ENCODE results near the gene ADAMTS4. TPM values are rescaled to one million over a fixed set of nuclear protein-coding genes. Genes with fewer than 3 reads are reported as not detected.
A peak's percentile ranks its signal among the peaks of the same experiment; 100 is the strongest.

Gene ADAMTS4
- total and polyA plus RNA-seq, 2 donors (not counting 1 experiment from before 2014, with no cell fraction given), result 0.10 TPM; not detected in 1

GRCh38 chr1:161195171-161195570, 3.7 kb downstream of the ADAMTS4 start:
- WGBS (ENCODE audit: insufficient coverage), result 63% methylated on average over 3 of the region's 4 CpGs

More at GRCh38 chr1:161195171-161195570, 3.7 kb downstream of the ADAMTS4 start:
- ChIA-PET CTCF (interaction anchor here (1.5 to 4.8 kb wide), 7 partner anchors 9 to 187 kb away, joined by 5 to 64 read pairs (median 10); partner anchors contain the start of genes PPOX and TOMM40L), POLR2A (interaction anchor here (0.8 to 1.1 kb wide), 2 partner anchors 13 to 29 kb away, joined by 3 to 5 read pairs; partner anchors contain the start of gene PPOX)
- no peak overlapping the region for H3K9ac ChIP-seq (ENCODE audit: low read length)
- H2AFZ ChIP-seq (ENCODE audit: insufficient read depth, low read depth, low read length, poor library complexity, severe bottlenecking), result peak overlapping the region; percentile 32
- intact Hi-C loops (cut with micrococcal nuclease), result no loop called here
- peaks cover 40 to 53% of the 10 kb centered on the region in 2 donors for H3K4me1 ChIP-seq (ENCODE audit: control insufficient read depth in 2 of 2, insufficient read depth in 2 of 2, low read length in 2 of 2)
- H3K27me3 ChIP-seq (replicated peaks in 1 of 4; ENCODE audit: control extremely low read depth in 1 of 4, control insufficient read depth in 3 of 4, insufficient read depth in 4 of 4, low read length in 3 of 4), result no peaks in the 10 kb centered on the region
- H3K27ac Mint-ChIP-seq, result peak overlapping the region; percentile 92
- H3K4me3 Mint-ChIP-seq, result peak overlapping the region; percentile 66
- H3K27ac ChIP-seq (ENCODE audit: low read length in 2 of 2), result peak overlapping the region; percentile 22 to 57
- H3K4me2 ChIP-seq (replicated peaks; ENCODE audit: low read depth, low read length, poor library complexity, severe bottlenecking), result peak overlapping the region; percentile 56
- TF ChIP-seq CTCF (IDR thresholded peaks at IDR 0.05), result no peak
- TF ChIP-seq EZH2 (IDR thresholded peaks at IDR 0.05; ENCODE audit: borderline replicate concordance, insufficient read depth, low read depth, low read length, poor library complexity, severe bottlenecking), result no peak
- H4K20me1 ChIP-seq (ENCODE audit: control insufficient read depth, insufficient read depth, low read length, poor library complexity, severe bottlenecking), result no peaks in the 10 kb centered on the region
- H3K9me3 ChIP-seq (ENCODE audit: control extremely low read depth in 1 of 3, control insufficient read depth in 2 of 3, insufficient read depth in 1 of 3, low read length in 2 of 3), result no peaks in the 10 kb centered on the region
- no peak overlapping the region for H3K4me3 ChIP-seq (ENCODE audit: control extremely low read depth in 1 of 5, extremely low read depth in 1 of 5, insufficient read depth in 1 of 5, low read depth in 2 of 5, low read length in 4 of 5)
- peaks cover 45% of the 10 kb centered on the region for H3K4me1 Mint-ChIP-seq
- H3K9me3 Mint-ChIP-seq (ENCODE audit: insufficient read depth), result no peaks in the 10 kb centered on the region
- ATAC-seq (ENCODE audit: low read depth) (peak; percentile 64), DNase-seq (peak; percentile 56)
- H3K79me2 ChIP-seq (ENCODE audit: control insufficient read depth, insufficient read depth, low read length), result peaks cover 22% of the 10 kb centered on the region
- H3K36me3 ChIP-seq (replicated peaks in 1 of 2; ENCODE audit: control extremely low read depth in 1 of 2, control insufficient read depth in 1 of 2, extremely low read depth in 1 of 2, insufficient read depth in 2 of 2, low read length in 1 of 2), result no peaks in the 10 kb centered on the region
- no peaks in the 10 kb centered on the region for H3K27me3 Mint-ChIP-seq

Data from B cell (primary cell).